ENCODE data around the gene MYRF.

MYRF gene

GRCh38 chr11:61744609-61745156 is 7.8 kb upstream of the MYRF start:
- TF ChIP-seq CTCF (IDR thresholded peaks at IDR 0.05; ENCODE audit: insufficient read depth, missing control alignments), result no peak
- DNase-seq (ENCODE audit: insufficient read length, low spot score) (no peak), FAIRE-seq (no peak)

GRCh38 chr11:61745781-61746441 is 6.5 kb upstream of the MYRF start:
- FAIRE-seq (no peak), DNase-seq (ENCODE audit: insufficient read length, low spot score) (no peak)
- no peak for TF ChIP-seq CTCF (IDR thresholded peaks at IDR 0.05; ENCODE audit: insufficient read depth, missing control alignments)

- no peak for TF ChIP-seq CTCF (IDR thresholded peaks at IDR 0.05; ENCODE audit: insufficient read depth, missing control alignments)
- no peak for DNase-seq (ENCODE audit: insufficient read length, low spot score)
- FAIRE-seq, result no peak
Measured at GRCh38 chr11:61746442-61747191, 5.8 kb upstream of the MYRF start.

GRCh38 chr11:61747192-61747966 is 5.1 kb upstream of the MYRF start:
- no peak for FAIRE-seq
- peak; percentile 70 for TF ChIP-seq CTCF (IDR thresholded peaks at IDR 0.05; ENCODE audit: insufficient read depth, missing control alignments)

GRCh38 chr11:61747967-61748285 is 4.5 kb upstream of the MYRF start:
- no peak for TF ChIP-seq CTCF (IDR thresholded peaks at IDR 0.05; ENCODE audit: insufficient read depth, missing control alignments)
- DNase-seq (ENCODE audit: insufficient read length, low spot score) (no peak), FAIRE-seq (no peak)

More at GRCh38 chr11:61747192-61747966, 5.1 kb upstream of the MYRF start:
- DNase-seq (ENCODE audit: insufficient read length, low spot score), result no peak

GRCh38 chr11:61749591-61750217 is 2.7 kb upstream of the MYRF start:
- DNase-seq (ENCODE audit: insufficient read length, low spot score), result no peak
- no peak for TF ChIP-seq CTCF (IDR thresholded peaks at IDR 0.05; ENCODE audit: insufficient read depth, missing control alignments)
- FAIRE-seq, result no peak

All from D721Med (cell line).